Stimulated activated CD8-positive, alpha-beta memory T cell treated with anti-CD3 and anti-CD28 coated beads, Interleukin-2, amount 100 ng/mL, for 1 hour (primary cell): ENCODE measurements around the gene CCDC57.
"Not testable (repeated sequence)": the region's sequence is repeated elsewhere in the genome, so short reads cannot be mapped to it uniquely, and the experiment has no call there.

Experiments
- DNase-seq, 2 donors: peaks; one replicate each; pipeline ENCODE4 v3.0.0-alpha.2; 2020; ENCODE audit warnings: low read depth in 2 of 2

The CCDC57 gene

GRCh38 chr17:82223517-82223916, 10.9 kb upstream of the CCDC57 start:
- DNase-seq = no peak

- DNase-seq = no peak
Observed at GRCh38 chr17:82222816-82223215, 10.2 kb upstream of the CCDC57 start.

GRCh38 chr17:82221341-82221902, 8.8 kb upstream of the CCDC57 start:
- DNase-seq = no peak

- no peak for DNase-seq
Observed at GRCh38 chr17:82219753-82220709, 7.4 kb upstream of the CCDC57 start.

- no peak for DNase-seq
Observed at GRCh38 chr17:82219083-82219482, 6.4 kb upstream of the CCDC57 start.

- no peak for DNase-seq
Observed at GRCh38 chr17:82218349-82219075, 5.9 kb upstream of the CCDC57 start.

GRCh38 chr17:82217530-82218204, 5.0 kb upstream of the CCDC57 start:
- no peak for DNase-seq

- DNase-seq = no peak
Observed at GRCh38 chr17:82217120-82217529, 4.5 kb upstream of the CCDC57 start.

- no peak for DNase-seq
Observed at GRCh38 chr17:82216301-82217119, 3.9 kb upstream of the CCDC57 start.

GRCh38 chr17:82215972-82216300, 3.3 kb upstream of the CCDC57 start:
- no peak for DNase-seq

GRCh38 chr17:82215095-82215971, 2.7 kb upstream of the CCDC57 start:
- DNase-seq = no peak

GRCh38 chr17:82214012-82214628, 1.5 kb upstream of the CCDC57 start:
- no peak for DNase-seq

GRCh38 chr17:82213251-82214011, 789 bp upstream of the CCDC57 start:
- no peak for DNase-seq

GRCh38 chr17:82210655-82211054, 2.0 kb downstream of the CCDC57 start:
- not testable (repeated sequence) for DNase-seq

GRCh38 chr17:82205720-82206508, 6.7 kb downstream of the CCDC57 start:
- DNase-seq = no peak

- no peak for DNase-seq
Observed at GRCh38 chr17:82204831-82205719, 7.6 kb downstream of the CCDC57 start.

GRCh38 chr17:82203920-82204319, 8.7 kb downstream of the CCDC57 start:
- DNase-seq = no peak
